Measurements from ENCODE around the gene GIN1. TPM values are rescaled to one million over a fixed set of nuclear protein-coding genes. Genes with fewer than 3 reads are reported as not detected.
"Not testable (repeated sequence)": the region's sequence is repeated elsewhere in the genome, so short reads cannot be mapped to it uniquely, and the experiment has no call there.

GIN1 gene
- total and polyA plus RNA-seq, 8 donors: 2.2 to 13.6 (median 4.1) TPM; not detected in 1

- no peak for DNase-seq
- no peak overlapping the region for H3K27ac ChIP-seq
- H3K9me3 ChIP-seq: peaks cover 0 to 37% (median 24%) of the 10 kb centered on the region in 4 donors
- H3K4me1 ChIP-seq: no peaks in the 10 kb centered on the region
- no peak overlapping the region for H3K4me3 ChIP-seq
- intact Hi-C loops (cut with DNase I; ENCODE audit: low total_unique reads): no loop called here
- H3K36me3 ChIP-seq: peaks cover 14 to 65% (median 57%) of the 10 kb centered on the region in 4 donors
- TF ChIP-seq POLR2AphosphoS5 (IDR thresholded peaks at IDR 0.05): no peak
- TF ChIP-seq CTCF (IDR thresholded peaks at IDR 0.05): no peak
- TF ChIP-seq POLR2A (IDR thresholded peaks at IDR 0.05): no peak
- no peak for TF ChIP-seq EP300 (IDR thresholded peaks at IDR 0.05)
- WGBS, 5 donors: 88 to 95% (median 91%) methylated on average over 1 of the region's 1 CpG
- no peaks in the 10 kb centered on the region for H3K27me3 ChIP-seq
Measured at GRCh38 chr5:103086547-103086946, 33.4 kb downstream of the GIN1 start.

- H3K4me3 ChIP-seq: no peak overlapping the region
- peaks cover 2 to 8% (median 4%) of the 10 kb centered on the region in 4 donors for H3K36me3 ChIP-seq
- H3K4me1 ChIP-seq: no peaks in the 10 kb centered on the region
- TF ChIP-seq POLR2A (IDR thresholded peaks at IDR 0.05) (no peak), POLR2AphosphoS5 (IDR thresholded peaks at IDR 0.05) (no peak), EP300 (IDR thresholded peaks at IDR 0.05) (no peak), CTCF (IDR thresholded peaks at IDR 0.05) (no peak)
- WGBS, 5 donors: 74 to 100% (median 90%) methylated on average over 2 to 4 of the region's 4 CpGs
- no peak for DNase-seq
- H3K27ac ChIP-seq: no peak overlapping the region
- peaks cover 21 to 98% (median 82%) of the 10 kb centered on the region in 4 donors for H3K9me3 ChIP-seq
- no peaks in the 10 kb centered on the region for H3K27me3 ChIP-seq
- intact Hi-C loops (cut with DNase I; ENCODE audit: low total_unique reads): no loop called here
Measured at GRCh38 chr5:103079796-103080195, 40.1 kb downstream of the GIN1 start.

DNA sequence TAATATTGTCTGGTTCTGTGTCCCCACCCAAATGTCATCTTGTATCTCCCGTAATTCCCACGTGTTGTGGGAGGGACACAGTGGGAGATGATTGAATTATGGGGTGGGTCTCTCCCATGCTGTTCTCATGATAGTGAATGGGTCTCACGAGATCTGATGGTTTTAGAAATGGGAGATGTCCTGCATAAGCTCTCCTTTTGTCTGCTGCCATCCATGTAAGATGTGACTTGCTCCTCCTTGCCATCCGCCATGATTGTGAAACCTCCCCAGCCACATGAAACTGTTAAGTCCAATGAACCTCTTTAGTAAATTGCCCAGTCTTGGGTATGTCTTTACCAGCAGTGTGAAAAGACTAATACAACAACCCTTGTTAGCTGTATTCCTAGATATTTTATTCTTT lies 44.5 kb downstream of the GIN1 start:
- H3K27me3 ChIP-seq: no peaks in the 10 kb centered on the region
- DNase-seq: no peak
- intact Hi-C loops (cut with DNase I; ENCODE audit: low total_unique reads): no loop called here
- peaks cover 28 to 78% (median 70%) of the 10 kb centered on the region in 4 donors for H3K9me3 ChIP-seq
- 87 to 92% (median 89%) methylated on average over 3 to 4 of the region's 4 CpGs for WGBS, 5 donors
- TF ChIP-seq EP300 (IDR thresholded peaks at IDR 0.05) (no peak), POLR2A (IDR thresholded peaks at IDR 0.05) (no peak), CTCF (IDR thresholded peaks at IDR 0.05) (no peak), POLR2AphosphoS5 (IDR thresholded peaks at IDR 0.05) (no peak)
- H3K36me3 ChIP-seq: no peaks in the 10 kb centered on the region
- H3K4me1 ChIP-seq: no peaks in the 10 kb centered on the region
- no peak overlapping the region for H3K4me3 ChIP-seq
- H3K27ac ChIP-seq: no peak overlapping the region

GRCh38 chr5:103073500-103073899 lies 46.4 kb downstream of the GIN1 start:
- H3K36me3 ChIP-seq; DNase-seq; H3K27me3 ChIP-seq; H3K4me1 ChIP-seq; intact Hi-C loops (cut with DNase I; ENCODE audit: low total_unique reads); H3K4me3 ChIP-seq; H3K27ac ChIP-seq: not testable (repeated sequence)
- H3K9me3 ChIP-seq: peaks cover 28 to 58% (median 53%) of the 10 kb centered on the region in 4 donors
- WGBS, 5 donors: 56 to 90% (median 68%) methylated on average over 4 of the region's 4 CpGs

DNA sequence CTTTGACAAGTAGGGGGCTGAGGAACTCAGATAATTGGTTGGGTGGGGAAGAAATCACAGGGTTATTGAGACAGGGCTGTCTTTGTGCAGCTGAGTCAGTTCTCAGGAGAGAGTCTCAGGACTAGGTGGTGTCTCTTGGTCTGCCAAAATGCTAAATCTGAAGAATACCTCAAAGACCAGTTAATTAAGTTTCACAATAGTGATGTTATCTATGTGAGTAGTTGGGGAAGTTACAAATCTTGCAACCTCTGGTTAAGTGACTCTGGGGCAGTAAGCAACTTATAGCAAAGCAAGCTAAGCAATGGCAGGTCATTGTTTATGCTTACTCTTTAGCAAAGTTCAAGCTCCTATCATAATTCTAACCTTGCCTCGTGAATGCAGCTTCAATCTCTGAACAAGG lies 53.6 kb downstream of the GIN1 start:
- Histone ChIP-seq H3K27me3 (no peaks in the 10 kb centered on the region), H3K27ac (no peak overlapping the region), H3K9me3 (no peaks in the 10 kb centered on the region), H3K4me3 (no peak overlapping the region), H3K36me3 (no peaks in the 10 kb centered on the region), H3K4me1 (no peaks in the 10 kb centered on the region)
- DNase-seq: no peak
- TF ChIP-seq POLR2AphosphoS5 (IDR thresholded peaks at IDR 0.05) (no peak), CTCF (IDR thresholded peaks at IDR 0.05) (no peak), POLR2A (IDR thresholded peaks at IDR 0.05) (no peak), EP300 (IDR thresholded peaks at IDR 0.05) (no peak)
- intact Hi-C loops (cut with DNase I; ENCODE audit: low total_unique reads): no loop called here
- WGBS, 5 donors: 19 to 38% (median 22%) methylated on average over 1 of the region's 1 CpG
